ENCODE measurements around the gene SLC35F1.

GRCh38 chr6:118324116-118324515, 417.1 kb downstream of the SLC35F1 start:
- TF ChIP-seq MAX (IDR thresholded peaks at IDR 0.05) (no peak), ZBTB7A (IDR thresholded peaks at IDR 0.05; ENCODE audit: low read depth) (no peak), TAF1 (IDR thresholded peaks at IDR 0.05; ENCODE audit: low read depth) (no peak), REST (IDR thresholded peaks at IDR 0.05; ENCODE audit: low read depth) (no peak), NFIC (IDR thresholded peaks at IDR 0.05) (no peak), FOXM1 (IDR thresholded peaks at IDR 0.05; ENCODE audit: borderline replicate concordance, low read depth) (no peak), CEBPB (IDR thresholded peaks at IDR 0.05) (no peak), RAD21 (IDR thresholded peaks at IDR 0.05; ENCODE audit: low read depth) (no peak), USF1 (IDR thresholded peaks at IDR 0.05) (no peak), YY1 (IDR thresholded peaks at IDR 0.05; ENCODE audit: low read depth) (no peak)

Measured in Ishikawa (cell line).